ENCODE measurements around the gene APLF.

APLF gene, protein sequence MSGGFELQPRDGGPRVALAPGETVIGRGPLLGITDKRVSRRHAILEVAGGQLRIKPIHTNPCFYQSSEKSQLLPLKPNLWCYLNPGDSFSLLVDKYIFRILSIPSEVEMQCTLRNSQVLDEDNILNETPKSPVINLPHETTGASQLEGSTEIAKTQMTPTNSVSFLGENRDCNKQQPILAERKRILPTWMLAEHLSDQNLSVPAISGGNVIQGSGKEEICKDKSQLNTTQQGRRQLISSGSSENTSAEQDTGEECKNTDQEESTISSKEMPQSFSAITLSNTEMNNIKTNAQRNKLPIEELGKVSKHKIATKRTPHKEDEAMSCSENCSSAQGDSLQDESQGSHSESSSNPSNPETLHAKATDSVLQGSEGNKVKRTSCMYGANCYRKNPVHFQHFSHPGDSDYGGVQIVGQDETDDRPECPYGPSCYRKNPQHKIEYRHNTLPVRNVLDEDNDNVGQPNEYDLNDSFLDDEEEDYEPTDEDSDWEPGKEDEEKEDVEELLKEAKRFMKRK

DNA sequence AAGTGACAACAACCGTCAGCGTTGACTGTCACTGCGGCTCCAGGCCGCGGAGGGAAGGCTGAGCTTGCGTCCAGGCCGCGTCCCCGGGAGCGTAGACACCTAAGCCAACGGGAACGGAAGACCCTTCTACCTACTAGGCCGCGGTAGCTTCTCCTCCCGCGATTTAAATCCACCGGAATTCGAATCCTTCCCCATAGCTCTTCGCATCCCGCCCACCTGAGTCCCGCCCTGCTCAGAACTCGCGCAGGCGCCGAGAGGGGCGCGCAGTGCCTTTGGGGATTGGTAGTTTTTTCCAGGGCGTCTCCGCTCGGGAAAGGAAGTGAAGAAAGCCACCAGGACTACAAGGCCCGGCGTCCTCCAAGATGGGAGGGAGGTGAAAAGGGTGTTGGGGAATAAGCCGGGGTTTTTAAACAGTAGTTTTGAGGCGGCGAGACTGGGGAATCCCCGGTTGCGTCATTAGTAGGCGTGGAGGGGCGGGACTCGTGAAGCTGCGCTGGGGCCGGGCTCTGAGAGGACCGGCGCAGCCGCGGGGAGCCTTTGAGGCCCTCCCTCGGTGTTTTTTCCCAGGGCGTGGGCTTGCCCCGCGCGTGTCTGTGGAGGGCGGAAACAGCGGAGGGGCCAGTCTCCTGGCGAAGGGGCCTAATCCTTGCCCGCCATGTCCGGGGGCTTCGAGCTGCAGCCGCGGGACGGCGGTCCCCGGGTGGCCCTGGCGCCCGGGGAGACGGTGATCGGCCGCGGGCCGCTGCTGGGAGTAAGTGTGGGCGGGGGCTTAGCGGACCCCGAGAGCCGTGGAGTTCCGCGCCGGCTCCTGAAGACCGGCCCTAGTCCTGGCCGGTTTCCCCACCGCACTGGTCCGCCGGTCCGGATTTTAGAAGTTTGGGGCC is at the start of gene APLF, which contains the start of gene FBXO48:
TSS of gene APLF (plus strand) at position 509 of the 884 bp plus-strand sequence. CDS start at position 656, 147 bp downstream.
TSS of gene FBXO48 (minus strand) at position 218 of the 884 bp plus-strand sequence. CDS start 2,149 bp downstream, outside the sequence.
- peak; percentile 97 for DNase-seq (ENCODE audit: low read depth)

DNA sequence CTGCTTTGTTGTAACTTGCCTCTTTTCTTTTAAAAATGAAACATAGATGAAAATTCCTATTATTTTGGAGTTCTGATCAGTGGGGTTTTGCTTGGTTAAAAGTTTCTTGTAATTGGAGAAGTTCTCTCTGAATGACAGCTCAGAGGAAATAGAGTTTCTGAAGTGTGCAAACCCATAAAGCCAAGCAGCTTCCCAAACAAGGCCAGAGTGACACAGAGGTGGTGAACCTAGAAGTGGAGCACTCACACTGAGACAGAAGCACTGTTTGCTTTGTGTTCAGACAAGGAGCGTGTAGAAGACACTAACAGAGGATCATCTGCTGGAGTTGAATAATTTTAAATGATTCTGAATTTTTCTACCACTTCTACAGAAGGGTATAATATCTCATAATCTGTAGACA is 49.5 kb upstream of the APLF start:
- no peak for DNase-seq (ENCODE audit: low read depth)

DNA sequence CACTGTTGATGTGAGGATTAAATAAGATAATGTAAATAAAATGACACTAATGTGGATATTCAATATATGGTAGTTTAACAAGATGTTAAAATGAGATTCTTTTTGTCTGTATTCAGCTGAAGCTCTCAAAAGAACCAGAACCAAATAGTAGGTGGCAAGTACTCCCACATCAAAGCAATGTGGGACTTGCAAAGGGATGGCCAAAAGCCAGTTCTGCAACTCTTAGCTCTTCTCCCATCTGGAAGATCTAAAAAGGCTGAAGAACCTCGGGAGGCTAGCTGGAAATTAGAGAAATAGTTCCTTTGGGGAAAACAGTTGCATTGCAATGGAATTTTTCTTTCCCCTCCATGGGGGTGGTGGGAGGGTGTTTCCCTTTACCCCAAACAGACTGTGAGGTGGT is 49.0 kb upstream of the APLF start:
- DNase-seq (ENCODE audit: low read depth), result no peak

DNA sequence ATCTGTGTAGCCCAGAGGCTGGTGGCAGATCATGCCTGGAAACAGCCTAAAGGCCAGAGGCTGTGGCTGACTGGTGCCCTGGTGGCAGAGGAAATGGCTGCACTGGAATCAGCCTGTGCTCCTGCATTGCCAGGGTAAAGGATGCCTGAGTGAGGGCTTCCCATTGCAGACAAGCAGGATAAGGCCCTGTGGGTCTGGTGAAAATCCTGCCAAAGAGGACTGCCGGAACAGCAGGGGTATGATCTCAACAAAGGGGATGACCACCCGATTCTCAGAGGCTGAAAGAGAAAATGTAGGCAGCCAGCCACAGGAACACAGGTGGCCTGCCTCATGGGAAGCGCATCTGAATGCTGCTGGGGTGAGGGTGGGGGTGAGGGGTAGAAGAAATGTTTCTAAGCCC is 48.5 kb upstream of the APLF start:
- DNase-seq (ENCODE audit: low read depth), result no peak

DNA sequence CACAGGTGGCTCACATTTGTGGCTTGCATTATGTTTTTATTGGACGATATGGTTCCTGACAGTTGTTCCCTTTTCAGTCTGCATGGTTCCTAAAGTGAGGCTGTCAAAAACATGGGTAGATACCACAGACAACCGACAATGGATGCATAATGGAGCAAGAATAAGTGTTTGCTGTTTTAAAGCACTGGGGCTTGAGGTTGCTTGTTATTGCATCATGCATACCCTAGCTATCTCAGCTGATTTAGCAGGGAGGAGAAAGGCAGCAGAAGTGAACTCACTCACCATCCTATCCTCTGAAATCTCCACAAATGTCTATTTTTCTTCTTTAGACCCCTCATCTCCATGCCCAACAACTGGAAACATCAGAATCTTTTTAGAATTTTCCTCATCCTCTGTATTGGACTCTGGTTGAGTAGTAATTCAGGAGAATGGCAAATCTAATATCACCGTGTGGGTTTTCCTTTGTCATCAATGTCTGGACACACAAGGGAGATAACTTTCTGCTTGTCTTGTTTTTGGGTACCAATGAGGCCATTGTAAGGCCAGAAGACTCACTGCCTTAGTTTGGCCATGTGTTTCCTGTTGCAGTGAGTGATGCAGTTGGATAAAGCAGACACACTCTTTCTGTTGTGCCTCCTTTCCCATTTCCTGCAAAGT is 47.0 kb upstream of the APLF start:
- no peak for DNase-seq (ENCODE audit: low read depth)

DNA sequence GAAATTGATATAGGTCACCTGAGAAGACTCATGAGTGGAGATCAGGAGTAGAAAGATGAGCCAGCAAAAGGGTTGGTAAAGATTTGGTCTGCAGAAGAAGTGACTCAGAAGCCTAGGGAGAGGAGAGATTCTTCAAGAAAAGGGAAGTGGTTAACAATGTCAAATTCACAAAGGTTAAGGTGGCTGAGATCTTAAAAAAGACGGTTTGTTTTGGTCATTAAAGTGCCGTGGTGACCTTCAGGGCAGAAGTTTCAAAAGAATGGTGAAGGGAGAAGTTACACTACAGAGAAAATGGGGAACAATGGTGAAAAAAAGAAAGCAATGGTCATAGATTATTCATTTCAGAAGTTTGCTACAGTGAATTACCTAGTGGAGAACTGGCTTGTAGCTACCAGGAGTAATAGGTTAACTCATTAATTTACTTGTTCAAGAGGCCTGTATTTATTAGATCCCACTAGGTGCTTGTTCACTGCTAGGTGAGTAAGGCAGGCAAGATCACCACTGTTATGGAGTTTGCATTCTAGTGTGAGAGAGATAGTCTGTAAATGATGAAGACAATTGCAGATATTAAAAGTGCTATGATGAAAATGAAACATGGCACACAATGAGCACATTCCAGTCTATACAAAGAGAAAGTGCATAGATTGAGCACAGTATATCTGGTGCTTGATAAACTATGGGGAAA is 43.3 kb upstream of the APLF start:
- no peak for DNase-seq (ENCODE audit: low read depth)

DNA sequence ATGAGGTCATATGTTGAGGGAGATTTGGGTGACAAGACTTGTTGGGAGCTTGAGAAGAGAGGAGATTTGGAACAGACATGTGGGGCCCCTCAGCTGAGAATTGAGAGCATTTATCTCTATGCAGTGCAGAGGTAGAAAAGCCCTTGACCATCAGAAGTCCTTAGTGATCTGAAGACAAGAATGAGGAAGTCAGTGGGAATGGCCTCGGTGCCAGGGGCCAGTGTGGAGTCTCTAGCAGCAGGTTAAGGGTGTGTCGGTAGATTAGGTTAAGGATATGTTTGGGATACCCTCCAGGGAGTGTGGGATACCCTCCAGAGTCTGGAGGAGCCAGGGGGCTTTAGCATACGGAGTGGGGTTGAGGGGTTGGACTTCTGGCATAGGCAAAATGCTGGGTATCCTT is 41.9 kb upstream of the APLF start:
- DNase-seq (ENCODE audit: low read depth), result no peak

DNA sequence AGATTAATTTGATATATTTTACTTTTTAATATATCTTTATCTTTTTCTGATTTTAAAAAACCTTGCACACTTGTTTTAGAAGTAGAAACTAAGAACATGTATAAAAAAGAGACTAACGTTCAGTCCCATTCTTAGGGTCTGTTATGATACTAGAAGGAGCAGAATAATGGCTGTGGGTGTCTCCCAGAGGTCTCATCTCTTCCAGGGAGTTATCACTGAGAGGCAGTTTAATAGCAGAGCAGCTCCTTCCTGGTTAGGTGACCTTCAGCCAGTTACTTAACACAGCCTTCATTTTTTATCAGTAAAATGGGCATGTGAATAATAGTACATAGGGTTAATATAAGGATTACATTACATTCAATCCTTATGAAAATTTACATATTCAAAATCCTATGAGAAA is 40.9 kb upstream of the APLF start:
- no peak for DNase-seq (ENCODE audit: low read depth)

DNA sequence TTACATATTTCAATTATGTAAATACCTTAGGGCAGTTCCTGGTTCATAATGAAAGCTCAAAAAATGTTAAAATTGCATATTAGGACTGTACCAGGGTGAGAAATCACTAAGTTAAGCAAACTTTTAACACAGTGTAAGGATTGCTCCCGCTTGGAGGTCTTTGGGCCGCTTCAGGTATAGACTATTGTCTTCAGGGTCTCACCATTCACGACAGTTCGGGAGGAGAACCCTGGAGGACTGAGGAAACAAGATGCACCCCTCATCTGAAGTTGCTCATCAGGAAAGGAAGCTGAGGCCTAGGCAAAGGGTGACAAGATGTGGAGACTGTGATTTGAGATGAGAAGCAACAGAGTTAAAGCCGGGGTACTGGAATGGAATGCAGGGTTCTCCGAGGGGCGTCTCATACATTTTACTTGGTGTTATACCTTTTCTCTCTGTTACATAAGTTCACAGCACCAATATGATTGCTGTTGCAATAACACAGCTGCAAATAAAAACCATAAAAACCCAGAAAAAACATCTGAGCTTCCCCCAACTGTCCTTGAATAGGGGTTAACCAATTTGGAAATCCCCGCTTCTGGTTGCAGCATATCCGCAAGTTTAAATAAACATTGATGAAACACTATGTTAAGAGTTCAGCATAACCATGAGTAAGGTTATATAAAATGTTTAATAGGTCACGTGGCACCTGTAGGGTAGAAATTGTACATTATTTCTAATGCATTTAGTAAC is 40.4 kb upstream of the APLF start:
- DNase-seq (ENCODE audit: low read depth), result no peak

DNA sequence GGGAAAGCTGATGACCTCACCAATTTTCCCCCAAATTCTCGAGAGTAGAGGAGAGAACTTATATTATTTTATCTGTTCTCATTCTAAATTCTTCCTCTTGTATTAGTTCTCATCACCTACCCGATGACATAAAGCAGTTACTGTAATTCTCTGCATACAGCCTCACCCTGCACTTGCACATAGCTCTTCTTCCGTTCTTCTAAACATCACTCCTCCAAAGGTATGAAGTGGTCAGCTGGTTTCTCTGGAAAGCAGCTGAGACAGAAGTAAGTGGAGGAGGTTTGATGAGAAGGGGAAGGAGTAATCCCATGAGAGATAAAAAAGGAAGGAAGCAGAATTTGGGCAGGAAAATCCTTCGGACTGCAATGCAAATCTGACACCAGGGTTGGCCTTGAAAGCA is 39.3 kb upstream of the APLF start:
- no peak for DNase-seq (ENCODE audit: low read depth)

DNA sequence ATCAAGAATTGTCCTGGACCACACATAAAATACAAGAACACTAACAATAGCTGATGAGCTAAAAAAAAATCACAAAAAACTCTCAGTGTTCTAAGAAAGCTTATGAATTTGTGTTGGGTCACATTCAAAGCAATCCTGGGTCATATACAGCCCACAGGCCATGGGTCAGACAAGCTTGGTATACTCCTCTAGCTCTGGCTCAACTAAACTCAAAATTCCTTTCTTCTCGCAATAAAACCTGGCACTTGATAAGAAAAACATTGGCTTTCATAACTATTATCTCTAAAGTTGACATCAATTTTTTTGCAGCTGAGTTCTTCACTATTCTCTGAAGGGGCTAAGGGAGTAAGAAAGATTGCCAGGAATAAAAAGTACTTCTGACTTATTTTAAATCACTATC is 38.6 kb upstream of the APLF start:
- DNase-seq (ENCODE audit: low read depth), result no peak

DNA sequence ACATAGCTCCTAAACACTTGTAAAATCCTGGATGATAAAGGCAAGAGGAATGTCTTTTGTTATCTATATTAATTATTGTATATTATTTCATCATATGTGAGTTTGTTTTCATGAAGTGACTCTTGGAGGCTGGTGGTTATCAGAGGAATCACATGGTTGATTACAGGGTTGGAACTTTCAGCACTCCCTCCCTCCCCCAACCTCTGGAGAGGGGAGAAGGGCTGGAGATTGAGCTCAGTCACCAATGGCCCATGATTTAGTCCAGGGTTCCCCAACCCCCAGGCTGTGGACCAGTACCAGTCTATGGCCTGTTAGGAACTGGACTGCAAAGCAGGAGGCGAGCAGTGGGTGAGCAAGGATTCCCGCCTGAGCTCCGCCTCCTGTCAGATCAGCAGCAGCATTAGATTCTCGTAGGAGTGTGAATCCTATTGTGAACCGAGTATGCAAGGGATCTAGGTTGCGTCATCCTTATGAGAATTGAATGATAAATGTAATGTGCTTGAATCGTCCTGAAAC is 38.0 kb upstream of the APLF start:
- no peak for DNase-seq (ENCODE audit: low read depth)

DNA sequence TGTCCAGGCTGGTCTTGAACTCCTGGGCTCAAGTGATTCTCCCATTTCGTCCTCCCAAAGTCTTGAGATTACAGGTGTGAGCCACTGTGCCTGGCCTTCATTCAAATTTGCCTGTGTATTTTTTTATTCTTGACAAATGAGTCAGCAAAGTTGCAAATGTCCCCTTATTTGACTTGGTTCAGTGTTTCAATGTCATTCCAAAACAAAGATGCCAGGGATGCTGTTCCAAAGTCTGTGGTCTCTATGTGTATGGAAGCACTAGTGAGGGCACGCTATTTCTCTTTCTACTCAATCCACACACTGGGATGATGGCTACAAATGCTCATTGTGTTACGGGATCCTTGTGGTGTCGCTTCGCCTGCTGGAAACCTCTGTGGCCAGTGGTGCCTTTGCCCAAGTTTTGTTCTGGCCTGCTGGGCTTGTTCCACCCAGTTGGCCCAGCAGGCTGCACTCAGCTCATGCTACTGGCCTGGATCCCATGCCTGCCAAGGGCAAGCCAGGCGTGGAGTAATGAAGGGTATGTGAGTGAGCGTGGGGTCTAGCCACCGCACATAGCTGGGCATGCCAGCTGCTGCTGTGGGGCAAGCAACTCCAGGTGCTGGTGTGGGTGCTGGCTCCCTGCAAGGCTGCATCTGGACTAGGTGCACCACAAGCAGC is 35.9 kb upstream of the APLF start:
- DNase-seq (ENCODE audit: low read depth), result no peak

DNA sequence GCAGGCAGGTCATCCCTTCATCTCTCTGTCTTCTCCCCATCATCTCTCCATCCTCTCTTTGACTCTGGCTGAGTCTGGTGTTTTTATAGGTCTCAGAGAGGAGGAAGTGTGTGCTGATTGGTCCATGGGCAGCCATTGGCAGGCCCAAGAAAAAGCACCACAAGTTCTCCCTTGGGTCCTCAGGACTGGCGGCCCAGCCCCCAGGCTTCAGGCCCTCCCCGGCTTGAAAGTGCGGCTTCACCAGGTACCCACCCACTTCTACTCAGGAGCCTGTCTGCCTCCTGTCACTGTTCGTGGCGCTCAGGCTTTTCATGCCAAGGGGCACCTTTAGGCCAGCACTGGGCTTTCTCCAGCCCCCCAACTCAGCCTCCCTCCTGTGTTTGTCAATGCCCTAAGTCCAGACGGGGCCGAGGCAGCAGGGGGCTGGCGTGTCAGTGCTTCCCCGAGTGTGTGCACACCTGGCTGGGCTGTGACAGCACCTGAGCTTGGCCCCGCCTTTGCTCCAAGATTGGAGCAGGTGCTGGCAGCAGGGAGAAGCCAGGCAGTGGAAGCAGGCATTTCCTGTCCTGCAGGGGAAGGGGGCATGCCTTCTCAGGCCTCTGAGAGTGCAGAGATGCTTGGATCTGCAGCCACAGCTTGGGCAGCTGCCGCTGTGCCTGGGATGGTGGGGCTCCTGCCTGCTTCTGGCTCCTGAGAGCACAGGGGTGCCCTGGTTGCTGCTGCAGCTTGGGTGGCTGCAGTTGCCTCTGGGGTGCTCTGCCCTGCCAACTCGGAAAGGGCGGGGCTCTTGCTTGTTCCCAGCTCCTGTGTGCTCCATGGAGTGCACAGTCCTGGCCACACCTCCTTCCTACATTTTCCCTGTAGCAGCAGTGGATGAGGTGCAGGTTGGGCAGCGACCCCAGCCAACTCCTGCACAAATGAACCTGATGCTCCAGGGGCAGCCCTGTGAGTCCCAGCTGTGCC is 34.4 kb upstream of the APLF start:
- DNase-seq (ENCODE audit: low read depth), result no peak

DNA sequence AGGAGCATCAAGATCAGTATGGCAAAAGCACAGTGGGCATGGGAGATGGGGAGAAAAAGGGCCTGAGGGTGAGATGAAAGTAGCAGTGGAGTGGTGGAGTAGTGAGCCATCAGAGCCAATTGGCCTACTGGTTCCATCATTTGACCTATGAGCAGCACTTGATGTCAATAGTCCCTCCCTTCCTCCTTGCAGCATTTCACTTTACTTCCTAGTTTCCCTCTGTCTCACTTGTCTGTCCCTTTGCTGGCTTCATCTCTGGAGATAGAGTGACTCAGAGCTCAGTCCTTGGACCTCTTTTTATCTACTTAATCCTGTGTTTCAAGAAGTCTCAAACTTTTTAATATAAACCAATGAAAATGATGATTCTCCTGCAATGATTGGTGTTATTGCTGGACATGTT is 32.4 kb upstream of the APLF start:
- no peak for DNase-seq (ENCODE audit: low read depth)

DNA sequence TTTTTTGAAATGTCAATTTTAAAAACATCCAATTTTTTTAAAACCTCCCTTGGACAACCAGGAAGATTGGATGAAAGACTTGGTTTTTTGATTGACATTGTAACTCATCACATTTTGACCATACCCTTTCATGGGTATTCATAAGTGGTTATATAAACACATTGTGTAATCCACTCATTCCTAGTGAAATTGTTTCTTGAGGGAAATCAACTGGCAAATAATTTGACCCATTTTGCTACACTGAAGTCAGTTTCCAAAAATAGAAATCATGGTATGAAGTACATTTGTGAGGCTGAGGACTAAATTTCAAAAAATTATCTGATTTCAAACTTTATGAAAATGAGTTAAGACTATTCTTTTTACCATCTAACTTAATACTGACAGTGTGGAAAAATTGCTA is 31.8 kb upstream of the APLF start:
- no peak for DNase-seq (ENCODE audit: low read depth)

DNA sequence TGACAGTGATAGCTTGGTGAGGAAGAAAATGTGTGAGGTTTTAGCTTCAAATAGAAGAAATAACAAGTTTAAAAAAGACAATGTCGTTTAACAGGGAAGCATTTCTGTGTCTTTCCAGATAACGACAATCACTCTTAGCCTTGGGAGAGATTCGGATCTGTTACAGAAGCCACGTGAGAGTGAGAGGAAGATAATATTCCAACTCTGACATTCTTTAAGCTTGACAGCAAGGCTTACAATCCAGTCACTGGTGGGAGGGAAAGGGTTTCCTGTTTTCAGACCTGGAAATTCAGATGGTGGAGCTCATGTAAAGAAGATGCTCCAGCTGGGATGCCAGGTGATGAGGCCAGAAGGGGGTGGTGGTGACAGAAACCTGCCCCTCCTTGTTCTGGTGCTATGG is 31.1 kb upstream of the APLF start:
- no peak for DNase-seq (ENCODE audit: low read depth)

DNA sequence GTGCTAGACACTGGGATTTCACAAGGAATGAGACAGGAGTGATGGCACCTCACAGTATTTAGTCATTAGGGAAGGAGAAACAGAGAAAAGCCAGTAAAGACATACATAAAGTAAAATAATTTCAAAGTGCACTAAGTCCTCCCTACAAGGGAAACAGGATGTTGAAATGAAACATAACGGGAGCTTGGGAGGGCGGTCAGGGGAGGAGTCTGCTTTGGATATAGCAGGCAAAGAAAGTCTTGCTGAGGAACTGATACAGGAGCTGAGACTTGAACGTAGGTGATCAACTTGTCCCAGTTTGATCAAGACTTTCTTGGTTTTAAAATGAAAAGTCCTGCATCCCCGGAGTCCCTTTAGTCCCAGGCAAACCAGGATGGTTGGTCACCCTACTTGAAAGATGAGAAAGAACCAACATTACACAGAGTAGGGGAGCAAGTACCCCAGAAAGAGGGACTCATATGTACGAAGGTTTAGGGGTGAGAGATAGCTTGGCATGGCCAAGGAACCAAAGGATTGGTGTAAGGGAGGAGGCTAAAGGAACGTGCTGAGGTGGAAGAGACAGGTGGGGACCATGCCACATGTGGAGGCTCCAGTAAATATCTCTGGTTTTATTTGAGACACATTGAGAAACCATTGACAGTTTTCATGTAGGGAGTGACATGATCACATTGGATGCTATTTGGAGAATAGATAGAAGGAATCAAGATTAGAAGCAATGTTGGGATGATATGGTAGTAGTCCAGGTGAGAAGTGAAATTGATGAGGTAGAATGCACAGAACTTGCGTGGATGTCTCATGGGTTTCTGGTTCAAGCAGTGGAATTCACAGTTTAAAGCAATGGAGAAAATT is 28.7 kb upstream of the APLF start:
- no peak for DNase-seq (ENCODE audit: low read depth)
